Suprapubic skin (tissue), 4 donors: ENCODE results near the gene GALNT4. TPM values are rescaled to one million over a fixed set of nuclear protein-coding genes. Genes with fewer than 3 reads are reported as not detected.

ENCODE experiments used
- DNase-seq, 2 donors: peaks; one replicate each; pipeline ENCODE4 v3.0.0-alpha.2; 2019; ENCODE audit warnings: low spot score in 2 of 2
- H3K27ac ChIP-seq: fragments of 200-600 bp; sonication (generic); one replicate; pipeline ENCODE4 v1.5.1; 2019
- H3K27me3 ChIP-seq: fragments of 200-600 bp; sonication (generic); one replicate; pipeline ENCODE4 v1.5.1; 2019
- H3K36me3 ChIP-seq: fragments of 200-600 bp; sonication (generic); one replicate; pipeline ENCODE4 v1.5.1; 2019
- H3K4me1 ChIP-seq: fragments of 200-600 bp; sonication (generic); one replicate; pipeline ENCODE4 v1.5.1; 2019
- H3K4me3 ChIP-seq: fragments of 200-600 bp; sonication (generic); one replicate; pipeline ENCODE4 v1.5.1; 2019; ENCODE audit warnings: mild to moderate bottlenecking
- H3K9me3 ChIP-seq: fragments of 200-600 bp; sonication (generic); one replicate; pipeline ENCODE4 v1.5.1; 2019
- EP300 ChIP-seq: sonication (generic); formaldehyde crosslinking; IDR thresholded peaks from one replicate; pipeline ENCODE4 v1.6.1; 2017; ENCODE audit warnings: antibody characterized with exemption
- POLR2A ChIP-seq, 2 donors: fragments of 450-650 bp; IDR thresholded peaks; one replicate each; pipeline ENCODE4 v1.6.1; 2017; ENCODE audit warnings: antibody characterized with exemption in 2 of 2, mild to moderate bottlenecking in 2 of 2, moderate library complexity in 2 of 2
- POLR2AphosphoS5 ChIP-seq, 3 donors: sonication (generic); formaldehyde crosslinking; IDR thresholded peaks; one replicate each; pipeline ENCODE4 v1.6.1; 2017; ENCODE audit warnings: antibody characterized with exemption in 3 of 3
- WGBS: methylation state at CpG from one replicate; pipeline ENCODE4 v1.1.5; 2018; 5-methylcytosine and 5-hydroxymethylcytosine counted together
- total RNA-seq, 4 donors: library from RNA; depleted of rRNA; stranded (reverse); fragments of >200 nt; gene quantifications; one replicate each; pipeline ENCODE4 v1.1.0, GENCODE V29; 2016
- TF ChIP-seq, protein P1 (sequence below), 2 donors: fragments of 200-600 bp in 1 of 2; fragments of 450-650 bp in 1 of 2; sonication (generic) in 1 of 2; IDR thresholded peaks; one replicate each; pipeline ENCODE4 v1.5.1; 2016 to 2019; ENCODE audit warnings: antibody characterized with exemption in 2 of 2, mild to moderate bottlenecking in 1 of 2, moderate library complexity in 1 of 2

Gene GALNT4
- total RNA-seq, 4 donors from 2014 or later: 3.9 to 5.6 (median 4.9) TPM

DNA sequence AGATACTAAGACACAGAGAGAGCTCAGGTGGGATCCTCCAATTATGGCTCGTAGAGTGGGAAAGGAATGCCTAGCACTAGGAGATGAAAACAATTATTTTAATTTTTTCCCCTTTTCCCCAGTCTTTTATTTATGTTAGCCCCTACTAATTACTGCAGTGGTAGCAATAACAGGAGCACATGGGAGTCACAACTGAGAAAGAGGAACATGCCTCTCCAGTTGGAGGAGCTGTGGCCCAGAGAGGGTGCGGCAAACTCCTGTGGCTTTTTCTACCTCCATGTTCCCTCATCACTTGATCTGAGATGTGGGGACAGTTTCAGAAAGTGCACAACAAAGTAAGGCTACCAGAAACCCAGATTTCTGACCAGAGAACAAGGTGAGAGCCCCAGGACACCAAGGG, 27.2 kb upstream of the GALNT4 start:
- Histone ChIP-seq H3K27me3 (no peaks in the 10 kb centered on the region), H3K36me3 (no peaks in the 10 kb centered on the region), H3K4me1 (no peaks in the 10 kb centered on the region), H3K4me3 (no peak overlapping the region), H3K9me3 (no peaks in the 10 kb centered on the region), H3K27ac (no peak overlapping the region)
- DNase-seq: no peak
- TF ChIP-seq EP300 (no peak), POLR2A (IDR thresholded peaks at IDR 0.05) (no peak), POLR2AphosphoS5 (IDR thresholded peaks at IDR 0.05) (no peak)
- TF ChIP-seq, protein P1, sequence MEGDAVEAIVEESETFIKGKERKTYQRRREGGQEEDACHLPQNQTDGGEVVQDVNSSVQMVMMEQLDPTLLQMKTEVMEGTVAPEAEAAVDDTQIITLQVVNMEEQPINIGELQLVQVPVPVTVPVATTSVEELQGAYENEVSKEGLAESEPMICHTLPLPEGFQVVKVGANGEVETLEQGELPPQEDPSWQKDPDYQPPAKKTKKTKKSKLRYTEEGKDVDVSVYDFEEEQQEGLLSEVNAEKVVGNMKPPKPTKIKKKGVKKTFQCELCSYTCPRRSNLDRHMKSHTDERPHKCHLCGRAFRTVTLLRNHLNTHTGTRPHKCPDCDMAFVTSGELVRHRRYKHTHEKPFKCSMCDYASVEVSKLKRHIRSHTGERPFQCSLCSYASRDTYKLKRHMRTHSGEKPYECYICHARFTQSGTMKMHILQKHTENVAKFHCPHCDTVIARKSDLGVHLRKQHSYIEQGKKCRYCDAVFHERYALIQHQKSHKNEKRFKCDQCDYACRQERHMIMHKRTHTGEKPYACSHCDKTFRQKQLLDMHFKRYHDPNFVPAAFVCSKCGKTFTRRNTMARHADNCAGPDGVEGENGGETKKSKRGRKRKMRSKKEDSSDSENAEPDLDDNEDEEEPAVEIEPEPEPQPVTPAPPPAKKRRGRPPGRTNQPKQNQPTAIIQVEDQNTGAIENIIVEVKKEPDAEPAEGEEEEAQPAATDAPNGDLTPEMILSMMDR (IDR thresholded peaks at IDR 0.05): no peak
- WGBS: 93% methylated on average over 2 of the region's 2 CpGs

DNA sequence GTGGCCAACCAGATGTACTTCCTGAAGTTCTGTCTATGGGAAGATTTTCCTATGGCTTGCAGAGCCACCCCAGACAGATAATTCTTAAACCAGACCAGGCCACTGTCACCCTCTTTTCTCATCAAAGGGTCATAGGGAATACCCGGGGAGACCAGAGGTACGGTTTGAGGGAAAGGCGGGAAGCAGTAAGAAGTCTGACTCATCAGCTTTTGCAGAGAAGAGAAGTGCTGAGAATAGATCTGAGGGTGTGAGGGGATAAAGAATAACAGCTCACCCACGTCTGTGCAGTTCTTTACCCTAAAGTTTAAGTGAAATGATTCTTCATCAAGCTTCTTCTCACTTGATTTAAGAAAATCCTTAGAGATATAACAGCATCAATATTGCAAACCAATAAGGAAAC, 22.5 kb upstream of the GALNT4 start:
- Histone ChIP-seq H3K9me3 (no peaks in the 10 kb centered on the region), H3K27ac (no peak overlapping the region), H3K4me3 (no peak overlapping the region), H3K4me1 (peaks cover 21% of the 10 kb centered on the region), H3K27me3 (no peaks in the 10 kb centered on the region), H3K36me3 (no peaks in the 10 kb centered on the region)
- DNase-seq: no peak
- TF ChIP-seq, protein P1 (IDR thresholded peaks at IDR 0.05): no peak
- no peak for TF ChIP-seq EP300
- no peak for TF ChIP-seq POLR2A (IDR thresholded peaks at IDR 0.05)
- TF ChIP-seq POLR2AphosphoS5 (IDR thresholded peaks at IDR 0.05): no peak
- WGBS: 52% methylated on average over 4 of the region's 4 CpGs

DNA sequence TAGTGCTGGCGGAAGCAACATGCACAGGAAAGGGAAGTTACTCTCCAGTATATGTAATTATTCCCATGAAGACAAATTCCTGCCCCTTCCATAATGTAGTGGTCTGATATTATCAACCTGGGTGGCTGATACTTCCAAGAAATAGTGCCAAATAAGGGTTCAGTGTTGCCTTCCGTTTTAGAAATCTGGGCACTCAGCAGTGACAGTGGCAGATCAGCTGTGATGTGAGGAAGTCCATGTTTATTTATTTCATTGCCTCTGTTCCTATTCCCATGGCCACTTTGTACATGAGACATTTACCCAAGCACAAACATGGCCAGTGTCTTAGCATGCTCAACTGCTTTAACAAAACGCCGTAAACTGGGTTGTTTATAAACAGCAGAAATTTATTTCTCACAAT, 21.6 kb upstream of the GALNT4 start:
- H3K27ac ChIP-seq: no peak overlapping the region
- 87% methylated on average over 4 of the region's 4 CpGs for WGBS
- H3K4me1 ChIP-seq: peaks cover 21% of the 10 kb centered on the region
- H3K36me3 ChIP-seq: no peaks in the 10 kb centered on the region
- H3K9me3 ChIP-seq: no peaks in the 10 kb centered on the region
- H3K4me3 ChIP-seq: no peak overlapping the region
- H3K27me3 ChIP-seq: no peaks in the 10 kb centered on the region
- no peak for DNase-seq
- TF ChIP-seq POLR2A (IDR thresholded peaks at IDR 0.05) (no peak), POLR2AphosphoS5 (IDR thresholded peaks at IDR 0.05) (no peak), EP300 (no peak)
- TF ChIP-seq, protein P1 (IDR thresholded peaks at IDR 0.05): no peak

DNA sequence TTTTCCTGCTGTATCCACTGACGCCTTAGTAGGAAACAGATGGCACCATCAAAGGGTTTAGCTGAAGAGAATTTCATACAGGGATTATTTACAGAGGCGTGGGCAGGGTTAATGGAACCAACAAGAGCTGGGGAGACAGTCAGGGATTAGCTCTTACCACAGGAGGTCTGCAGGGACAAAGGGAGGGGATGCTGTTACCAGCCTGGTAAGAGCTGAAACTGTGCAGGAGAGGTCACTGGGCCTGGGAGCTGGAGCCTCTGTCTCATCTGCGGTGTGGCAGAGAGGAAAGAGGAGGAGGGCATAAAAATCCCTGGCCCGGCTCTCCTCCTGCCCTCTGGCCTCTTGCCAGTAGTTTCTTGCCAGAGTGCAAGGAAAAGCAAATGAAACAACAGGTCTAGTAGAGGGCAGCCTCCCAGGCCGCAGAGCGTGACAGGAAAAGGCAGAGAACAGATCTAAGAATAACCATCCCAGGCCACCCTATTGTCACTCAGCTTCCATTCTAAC, 20.1 kb upstream of the GALNT4 start:
- H3K9me3 ChIP-seq: no peaks in the 10 kb centered on the region
- no peak overlapping the region for H3K27ac ChIP-seq
- H3K4me1 ChIP-seq: peaks cover 21% of the 10 kb centered on the region
- H3K4me3 ChIP-seq: no peak overlapping the region
- no peaks in the 10 kb centered on the region for H3K36me3 ChIP-seq
- H3K27me3 ChIP-seq: no peaks in the 10 kb centered on the region
- 48% methylated on average over 6 of the region's 6 CpGs for WGBS
- TF ChIP-seq, protein P1 (IDR thresholded peaks at IDR 0.05): no peak
- TF ChIP-seq POLR2A (IDR thresholded peaks at IDR 0.05) (no peak), POLR2AphosphoS5 (IDR thresholded peaks at IDR 0.05) (no peak), EP300 (no peak)
- DNase-seq: no peak

DNA sequence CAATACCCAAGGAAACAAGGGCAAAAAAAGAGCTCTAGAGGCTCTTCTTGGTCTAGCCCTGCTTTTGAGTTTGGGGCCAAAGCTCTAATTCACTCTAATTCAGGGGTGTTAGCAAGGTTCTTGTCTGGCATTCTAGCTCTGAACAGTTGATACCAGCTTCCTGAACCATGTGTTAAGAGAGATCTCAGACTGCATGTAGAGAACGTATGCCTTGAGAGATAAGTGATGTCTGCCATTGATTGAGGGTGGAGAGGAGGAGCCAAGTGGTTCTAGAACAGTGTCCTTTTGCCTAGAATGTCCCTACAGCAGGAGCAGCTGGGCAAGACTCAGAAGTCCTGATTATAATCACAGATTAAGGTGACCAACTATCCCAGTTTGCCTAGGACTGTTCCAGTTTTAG, 19.4 kb upstream of the GALNT4 start:
- no peak overlapping the region for H3K27ac ChIP-seq
- DNase-seq: no peak
- no peak overlapping the region for H3K4me3 ChIP-seq
- H3K9me3 ChIP-seq: no peaks in the 10 kb centered on the region
- TF ChIP-seq EP300 (no peak), POLR2A (IDR thresholded peaks at IDR 0.05) (no peak), POLR2AphosphoS5 (IDR thresholded peaks at IDR 0.05) (no peak)
- TF ChIP-seq, protein P1 (IDR thresholded peaks at IDR 0.05): no peak
- WGBS: 94% methylated on average over 1 of the region's 1 CpG
- no peaks in the 10 kb centered on the region for H3K36me3 ChIP-seq
- H3K27me3 ChIP-seq: no peaks in the 10 kb centered on the region
- peaks cover 21% of the 10 kb centered on the region for H3K4me1 ChIP-seq
